Measurements from ENCODE around the gene POMT2.

The POMT2 gene

DNA sequence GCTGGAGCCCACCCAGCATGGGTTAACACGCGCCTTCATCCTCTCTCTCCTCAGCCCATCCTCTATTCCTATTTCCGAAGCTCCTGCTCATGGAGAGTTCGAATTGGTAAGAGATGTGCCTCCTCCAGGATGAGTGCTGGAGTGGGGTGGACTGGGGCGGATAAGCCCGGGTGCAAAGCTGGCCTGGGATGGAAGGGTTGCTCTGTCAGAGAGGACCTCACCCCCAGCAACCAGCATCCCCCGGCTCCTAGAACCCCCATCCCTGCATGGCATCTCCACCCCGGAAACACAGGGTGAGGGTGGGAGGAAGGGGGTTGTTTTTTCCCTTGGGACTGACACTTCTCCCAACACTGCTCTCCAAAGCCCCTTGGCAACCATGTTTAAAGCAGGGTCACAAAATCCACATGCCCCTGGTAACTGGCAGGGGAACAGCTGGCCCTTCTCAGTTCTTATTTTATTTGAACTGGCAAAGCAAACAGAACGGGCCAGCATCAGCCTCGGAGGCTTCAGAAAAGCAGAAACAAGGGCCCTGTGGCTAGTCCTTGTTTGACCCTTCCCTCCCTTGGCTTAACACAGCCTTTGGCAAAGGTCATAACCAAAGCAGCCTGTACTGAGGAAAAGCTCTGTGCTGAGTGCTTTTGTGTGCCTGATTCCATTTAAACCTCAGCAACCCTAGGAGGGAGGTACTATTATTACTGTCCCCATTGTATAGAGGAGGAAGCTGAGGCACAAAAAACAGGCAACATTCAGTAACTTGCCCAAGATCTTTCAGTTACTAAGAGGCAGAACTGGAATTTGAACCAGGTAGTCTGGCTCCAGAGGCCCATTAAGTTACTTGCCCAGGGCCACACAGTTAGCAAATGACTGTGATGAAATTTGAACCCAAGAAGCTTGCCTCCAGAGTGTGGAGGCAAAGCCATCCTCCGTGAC is 4.4 kb upstream of the POMT2 start:
- no peaks in the 10 kb centered on the region for H3K9me3 ChIP-seq
- peaks cover 0 to 4% (median 0%) of the 10 kb centered on the region in 3 donors for H3K36me3 ChIP-seq
- intact Hi-C loops (cut with DNase I; ENCODE audit: low total_unique reads) = no loop called here

DNA sequence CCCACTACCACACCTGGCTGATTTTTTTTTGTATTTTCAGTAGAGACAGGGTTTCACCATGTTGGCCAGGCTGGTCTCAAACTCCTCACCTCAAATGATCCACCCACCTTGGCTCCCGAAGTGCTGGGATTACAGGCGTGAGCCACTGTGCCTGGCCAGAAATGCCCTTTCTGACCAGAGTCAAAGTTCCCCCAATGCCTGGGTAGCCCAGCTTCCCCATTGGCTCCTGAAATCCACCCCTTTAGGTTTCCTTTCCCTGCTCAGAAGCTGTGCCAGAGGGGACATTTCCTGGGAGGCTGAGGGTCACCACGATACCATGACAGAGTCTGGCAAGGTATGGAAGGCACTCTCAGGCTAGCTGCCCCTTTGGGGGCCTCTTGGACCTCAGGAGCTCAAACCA is 3.6 kb upstream of the POMT2 start:
- H3K36me3 ChIP-seq = peaks cover 0 to 4% (median 0%) of the 10 kb centered on the region in 3 donors
- DNase-seq = no peak
- TF ChIP-seq, protein P1, sequence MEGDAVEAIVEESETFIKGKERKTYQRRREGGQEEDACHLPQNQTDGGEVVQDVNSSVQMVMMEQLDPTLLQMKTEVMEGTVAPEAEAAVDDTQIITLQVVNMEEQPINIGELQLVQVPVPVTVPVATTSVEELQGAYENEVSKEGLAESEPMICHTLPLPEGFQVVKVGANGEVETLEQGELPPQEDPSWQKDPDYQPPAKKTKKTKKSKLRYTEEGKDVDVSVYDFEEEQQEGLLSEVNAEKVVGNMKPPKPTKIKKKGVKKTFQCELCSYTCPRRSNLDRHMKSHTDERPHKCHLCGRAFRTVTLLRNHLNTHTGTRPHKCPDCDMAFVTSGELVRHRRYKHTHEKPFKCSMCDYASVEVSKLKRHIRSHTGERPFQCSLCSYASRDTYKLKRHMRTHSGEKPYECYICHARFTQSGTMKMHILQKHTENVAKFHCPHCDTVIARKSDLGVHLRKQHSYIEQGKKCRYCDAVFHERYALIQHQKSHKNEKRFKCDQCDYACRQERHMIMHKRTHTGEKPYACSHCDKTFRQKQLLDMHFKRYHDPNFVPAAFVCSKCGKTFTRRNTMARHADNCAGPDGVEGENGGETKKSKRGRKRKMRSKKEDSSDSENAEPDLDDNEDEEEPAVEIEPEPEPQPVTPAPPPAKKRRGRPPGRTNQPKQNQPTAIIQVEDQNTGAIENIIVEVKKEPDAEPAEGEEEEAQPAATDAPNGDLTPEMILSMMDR (IDR thresholded peaks at IDR 0.05) = no peak
- intact Hi-C loops (cut with DNase I; ENCODE audit: low total_unique reads) = no loop called here
- no peaks in the 10 kb centered on the region for H3K9me3 ChIP-seq
- H3K4me1 ChIP-seq = peaks cover 0 to 14% (median 10%) of the 10 kb centered on the region in 4 donors
- H3K27ac ChIP-seq = no peak overlapping the region
- no peak overlapping the region for H3K4me3 ChIP-seq
- no peaks in the 10 kb centered on the region for H3K27me3 ChIP-seq

More for the DNA sequence above, 4.4 kb upstream of the POMT2 start:
- peaks cover 0 to 7% (median 3%) of the 10 kb centered on the region in 4 donors for H3K4me1 ChIP-seq
- no peak for DNase-seq
- H3K27ac ChIP-seq = no peak overlapping the region
- TF ChIP-seq, protein P1 (IDR thresholded peaks at IDR 0.05) = no peak
- H3K27me3 ChIP-seq = no peaks in the 10 kb centered on the region
- H3K4me3 ChIP-seq = no peak overlapping the region

DNA sequence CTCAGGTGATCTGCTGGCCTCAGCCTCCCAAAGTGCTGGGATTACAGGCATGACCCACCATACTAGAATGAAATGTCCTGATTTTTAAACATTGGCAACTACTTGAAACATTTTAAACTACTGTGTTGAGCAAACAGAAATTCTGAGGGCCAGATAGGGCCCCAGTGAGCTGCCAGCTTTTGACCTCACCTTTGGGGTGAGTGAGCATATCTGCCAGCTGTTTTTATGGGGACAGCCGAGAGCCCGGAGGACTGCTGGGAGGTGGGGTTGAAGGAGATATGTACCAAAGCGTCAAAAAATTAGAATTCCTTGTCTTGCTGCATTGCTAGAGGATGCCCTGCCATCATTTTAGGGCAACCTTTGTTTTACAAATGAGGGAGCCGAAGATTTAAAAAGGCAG is 2.9 kb upstream of the POMT2 start:
- Histone ChIP-seq H3K4me3 (no peak overlapping the region), H3K4me1 (peaks cover 0 to 16% (median 11%) of the 10 kb centered on the region in 4 donors), H3K27ac (no peak overlapping the region), H3K36me3 (peaks cover 0 to 4% (median 0%) of the 10 kb centered on the region in 3 donors), H3K9me3 (no peaks in the 10 kb centered on the region), H3K27me3 (no peaks in the 10 kb centered on the region)
- no peak for DNase-seq
- intact Hi-C loops (cut with DNase I; ENCODE audit: low total_unique reads) = loop anchor here (2.0 kb wide), 1 partner anchor 53 kb away; the partner anchor contains the start of genes SAMD15 and TMED8
- TF ChIP-seq, protein P1 (IDR thresholded peaks at IDR 0.05) = no peak

DNA sequence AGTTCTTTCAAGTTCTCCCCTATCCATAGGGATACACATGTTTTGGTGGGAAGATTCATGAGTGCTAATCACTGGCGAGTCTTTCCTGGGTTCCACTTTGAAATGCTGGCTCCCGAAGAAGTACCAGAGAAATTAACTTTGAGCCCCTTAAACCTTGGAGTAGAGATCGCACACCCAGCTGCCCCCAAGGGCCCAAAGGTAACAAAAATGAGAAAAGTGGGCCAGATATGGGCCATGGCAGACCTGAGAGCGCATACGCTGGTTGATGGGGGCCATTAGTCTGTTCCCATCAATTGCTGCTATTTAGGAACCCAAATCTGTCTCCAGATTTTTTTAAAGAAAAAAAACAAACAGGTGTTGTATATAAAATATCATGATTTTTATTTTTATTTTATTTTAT is 2.3 kb upstream of the POMT2 start:
- H3K4me3 ChIP-seq = no peak overlapping the region
- peaks cover 0 to 4% (median 0%) of the 10 kb centered on the region in 3 donors for H3K36me3 ChIP-seq
- H3K27me3 ChIP-seq = no peaks in the 10 kb centered on the region
- H3K27ac ChIP-seq = no peak overlapping the region
- TF ChIP-seq, protein P1 (IDR thresholded peaks at IDR 0.05) = no peak
- peaks cover 0 to 16% (median 12%) of the 10 kb centered on the region in 4 donors for H3K4me1 ChIP-seq
- intact Hi-C loops (cut with DNase I; ENCODE audit: low total_unique reads) = loop anchor here (2.0 kb wide), 1 partner anchor 54 kb away; the partner anchor contains the start of genes SAMD15 and TMED8
- H3K9me3 ChIP-seq = no peaks in the 10 kb centered on the region
- DNase-seq = no peak

DNA sequence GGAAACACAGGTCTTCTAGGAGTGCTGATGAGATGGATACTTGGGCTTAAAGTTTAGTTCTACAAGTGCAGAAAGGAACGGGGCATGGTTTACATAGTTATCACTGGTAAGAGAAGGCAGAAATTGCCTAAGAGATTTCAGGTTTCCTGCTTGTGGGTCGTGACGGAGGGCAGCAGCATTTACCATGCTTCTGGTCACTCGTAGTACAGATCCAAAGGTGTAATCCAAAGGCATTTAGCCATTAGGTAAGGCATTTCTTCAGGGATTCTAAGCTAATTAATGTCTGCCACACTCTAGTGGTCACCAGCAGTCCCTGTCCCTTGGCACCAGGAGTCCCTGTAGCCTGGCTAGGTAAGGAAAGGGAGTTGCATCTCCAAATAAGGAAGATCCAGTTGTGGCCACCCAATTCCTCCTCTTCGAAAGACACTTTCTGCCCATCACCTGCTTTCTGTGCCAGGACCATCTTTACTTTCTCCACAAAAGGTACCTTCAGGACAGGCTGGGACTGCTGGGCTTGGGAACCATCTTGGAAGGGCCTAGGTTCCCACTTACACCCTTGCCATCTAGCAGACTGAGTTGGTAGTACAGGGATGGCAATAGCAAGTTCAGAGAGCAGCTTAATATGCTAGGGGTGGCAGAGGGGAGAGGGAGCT is 1.7 kb upstream of the POMT2 start:
- Histone ChIP-seq H3K4me3 (peak overlapping the region; percentile 90 to 95), H3K4me1 (peaks cover 0 to 18% (median 14%) of the 10 kb centered on the region in 4 donors), H3K27ac (peak overlapping the region; percentile 94 to 97), H3K9me3 (no peaks in the 10 kb centered on the region), H3K36me3 (peaks cover 0 to 4% (median 0%) of the 10 kb centered on the region in 3 donors), H3K27me3 (no peaks in the 10 kb centered on the region)
- intact Hi-C loops (cut with DNase I; ENCODE audit: low total_unique reads) = loop anchor here (2.0 kb wide), 1 partner anchor 54 kb away; the partner anchor contains the start of genes SAMD15 and TMED8
- peak in 1 of 2 donors; percentile 45 for DNase-seq
- TF ChIP-seq, protein P1 (IDR thresholded peaks at IDR 0.05) = no peak
